COR-L47 (cell line): ENCODE results near the gene NPY4R.
"Not testable (repeated sequence)": the region's sequence is repeated elsewhere in the genome, so short reads cannot be mapped to it uniquely, and the experiment has no call there.

Experiments used
- DNase-seq: peaks from one replicate; lab custom pipeline; 2025; lab: John Stamatoyannopoulos, UW

NPY4R gene

GRCh38 chr10:46455992-46456391 is 9.8 kb downstream of the NPY4R start:
- not testable (repeated sequence) for DNase-seq

DNA sequence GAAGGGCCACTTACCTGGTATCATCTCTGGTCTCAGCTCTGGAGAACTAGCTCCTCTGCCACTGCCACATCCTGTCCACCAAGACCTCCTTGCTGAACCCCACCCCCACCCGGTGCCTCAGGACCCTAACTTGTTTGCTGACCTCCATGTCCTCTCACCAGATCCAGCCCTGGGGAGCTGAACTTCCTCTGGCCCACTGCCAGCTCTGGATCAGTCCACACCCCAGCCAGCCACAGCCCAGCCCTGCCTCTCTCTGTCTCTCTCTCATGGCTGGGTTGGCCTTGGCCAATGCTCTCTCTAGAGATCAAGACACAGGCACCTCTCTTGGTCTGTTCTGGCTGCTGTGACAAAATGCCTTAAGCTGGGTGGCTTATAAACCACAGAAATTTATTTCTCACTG is 14.4 kb downstream of the NPY4R start:
- DNase-seq = not testable (repeated sequence)

- not testable (repeated sequence) for DNase-seq
These were observed 14.9 kb downstream of the NPY4R start for GRCh38 chr10:46450829-46451228.

GRCh38 chr10:46447439-46447838 is 18.3 kb downstream of the NPY4R start:
- DNase-seq = not testable (repeated sequence)

DNA sequence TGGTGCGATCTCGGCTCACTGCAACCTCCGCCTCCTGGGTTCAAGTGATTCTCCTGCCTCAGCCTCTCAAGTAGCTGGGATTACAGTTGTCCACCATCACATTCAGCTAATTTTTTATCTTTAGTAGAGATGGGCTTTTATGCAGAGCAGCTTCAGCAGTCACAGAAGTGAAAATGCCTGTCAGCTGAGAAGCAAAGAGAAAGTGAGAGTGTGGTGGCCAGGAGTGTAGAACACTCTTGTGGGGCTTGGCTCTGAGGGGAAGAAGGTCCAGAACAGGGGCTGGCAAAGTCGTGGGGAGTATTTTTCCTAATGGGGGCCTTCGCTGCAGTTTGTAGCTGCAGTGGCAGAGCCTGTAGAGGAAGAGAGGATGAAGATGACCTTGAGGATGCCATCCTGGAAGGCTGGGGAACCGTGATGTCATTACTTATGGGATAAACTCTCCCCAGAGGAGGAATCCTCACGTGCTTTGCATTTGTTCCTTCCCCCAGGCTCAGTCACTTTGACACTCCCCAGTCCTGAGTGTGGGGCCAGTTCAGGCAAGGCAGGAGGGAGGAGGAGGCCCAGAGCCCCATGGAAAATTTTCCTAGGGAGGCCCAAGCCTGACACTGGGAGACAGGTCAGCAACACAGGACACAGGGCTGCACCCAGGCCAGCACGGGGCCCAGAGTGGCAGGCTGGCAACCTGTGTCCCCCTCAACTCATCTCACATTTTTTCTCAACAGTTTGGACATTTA is 20.2 kb downstream of the NPY4R start:
- DNase-seq = not testable (repeated sequence)

GRCh38 chr10:46443422-46443821 is 22.3 kb downstream of the NPY4R start:
- not testable (repeated sequence) for DNase-seq

DNA sequence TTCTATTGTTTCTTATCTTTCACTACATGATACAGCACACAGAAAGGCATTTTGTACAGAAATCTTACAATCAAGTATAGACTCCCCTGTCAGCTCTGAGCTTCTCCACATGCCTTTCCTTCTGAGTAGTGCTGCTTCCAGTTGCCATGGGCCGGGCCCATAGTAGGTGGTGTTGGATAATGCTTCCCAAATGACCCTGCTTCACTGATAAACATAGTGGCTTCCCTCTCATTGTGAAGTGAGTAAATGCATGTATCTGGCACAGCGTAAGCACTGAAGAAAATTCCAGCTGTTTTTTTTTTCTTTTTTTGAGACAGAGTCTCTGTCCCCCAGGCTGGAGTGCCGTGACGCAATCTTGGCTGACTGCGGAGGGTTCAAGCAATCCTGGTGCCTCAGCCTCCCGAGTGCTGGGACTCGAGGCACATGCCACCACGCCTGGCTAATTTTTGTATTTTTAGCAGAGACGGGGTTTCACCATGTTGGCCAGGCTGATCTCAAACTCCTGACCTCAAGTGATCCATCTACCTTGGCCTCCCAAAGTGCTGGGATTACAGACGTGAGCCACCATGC is 23.0 kb downstream of the NPY4R start:
- DNase-seq = not testable (repeated sequence)

- DNase-seq = not testable (repeated sequence)
These were observed 23.9 kb downstream of the NPY4R start for GRCh38 chr10:46441837-46442278.

- not testable (repeated sequence) for DNase-seq
These were observed 24.8 kb downstream of the NPY4R start for GRCh38 chr10:46440942-46441341.

GRCh38 chr10:46423550-46423949 is 42.2 kb downstream of the NPY4R start:
- not testable (repeated sequence) for DNase-seq

DNA sequence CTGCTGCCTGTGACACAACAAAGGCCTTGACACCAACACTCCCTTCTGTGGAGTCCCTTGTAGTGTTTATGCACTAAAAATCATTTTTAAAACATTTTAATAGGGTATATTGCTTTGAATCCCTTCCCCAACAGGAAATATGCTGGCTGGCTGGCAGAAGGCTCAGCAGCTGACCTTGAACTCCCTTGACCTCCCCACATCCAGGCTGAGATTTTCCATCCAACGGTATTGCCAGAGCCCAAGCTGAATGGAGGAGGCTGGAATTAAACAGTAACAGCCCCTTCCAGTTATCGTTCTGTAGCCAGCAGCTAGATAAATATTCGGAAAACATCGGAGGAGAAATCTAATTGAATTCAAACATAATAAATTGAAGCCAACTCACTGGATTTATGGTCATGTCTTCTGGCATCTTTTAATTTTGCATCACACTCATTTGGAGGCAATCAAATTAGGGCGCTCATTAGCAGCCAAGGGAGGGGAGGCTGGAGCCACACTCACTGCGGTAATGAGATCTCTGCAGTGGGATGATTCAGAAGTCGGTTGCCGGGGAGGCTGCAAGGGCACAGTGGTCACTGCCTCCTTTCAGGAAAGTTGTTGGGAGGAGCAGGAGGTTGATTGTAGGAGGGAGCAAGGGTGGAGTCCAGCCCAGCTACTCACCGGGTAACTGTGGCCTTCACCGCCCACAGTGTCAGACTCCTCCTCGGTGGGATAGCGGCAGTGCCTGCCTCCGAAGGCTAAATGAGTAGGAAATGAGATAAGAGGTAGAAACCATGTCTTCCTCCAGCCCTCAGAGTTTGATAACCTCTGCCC is 46.0 kb downstream of the NPY4R start:
- DNase-seq = not testable (repeated sequence)

DNA sequence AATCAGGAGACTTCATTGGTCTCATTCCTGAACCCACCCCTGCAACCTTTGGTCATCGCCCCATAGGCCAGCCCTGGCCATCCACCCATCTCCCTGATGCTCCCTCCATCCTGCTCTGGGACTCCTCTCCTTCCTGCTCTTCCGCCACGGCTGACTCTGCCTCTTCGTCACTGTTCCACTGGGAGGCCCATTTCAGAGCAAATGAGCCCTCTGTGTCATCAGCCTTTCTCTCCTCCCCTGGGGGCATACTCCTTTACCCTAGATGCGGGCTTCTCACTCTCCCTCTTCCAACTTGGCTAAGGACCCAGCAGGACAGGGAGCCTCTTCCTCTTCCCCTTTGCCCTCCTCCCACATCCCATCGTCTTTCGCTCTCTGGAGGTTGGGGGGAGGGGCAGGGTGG is 47.5 kb downstream of the NPY4R start:
- DNase-seq = not testable (repeated sequence)

- DNase-seq = not testable (repeated sequence)
These were observed 50.5 kb downstream of the NPY4R start for GRCh38 chr10:46415291-46415690.

DNA sequence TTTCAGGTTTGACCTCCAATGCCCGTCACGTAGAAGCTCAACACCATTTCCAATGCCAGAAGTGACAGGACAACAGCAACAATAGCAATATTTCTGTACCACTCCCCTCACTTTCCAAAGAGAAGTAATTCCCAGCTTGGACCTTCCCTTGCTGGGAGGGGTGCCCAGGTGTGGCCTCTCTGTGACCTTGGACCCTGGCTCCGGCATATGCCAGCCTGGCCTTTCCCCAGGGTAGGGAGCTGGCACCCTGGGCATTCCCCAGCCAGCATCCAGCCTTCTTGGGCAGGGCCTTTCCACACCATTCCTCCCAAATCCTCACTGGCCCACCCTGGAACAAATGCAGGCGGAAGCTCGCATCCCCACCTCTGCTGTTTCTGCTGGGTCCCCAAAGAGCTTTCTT is 53.1 kb downstream of the NPY4R start:
- DNase-seq = not testable (repeated sequence)

- not testable (repeated sequence) for DNase-seq
These were observed 54.6 kb downstream of the NPY4R start for GRCh38 chr10:46411123-46411522.
